GM19025 (cell line): Measurements from ENCODE around the gene COBLL1.

Source experiments
- ATAC-seq: cut with Tn5 transposase; IDR thresholded peaks from one replicate; pipeline ENCODE4 v1.9.1; 2021; ENCODE audit warnings: mild to moderate bottlenecking, low read depth, moderate library complexity; ENCODE audit not compliant: unreplicated experiment

Gene COBLL1

DNA sequence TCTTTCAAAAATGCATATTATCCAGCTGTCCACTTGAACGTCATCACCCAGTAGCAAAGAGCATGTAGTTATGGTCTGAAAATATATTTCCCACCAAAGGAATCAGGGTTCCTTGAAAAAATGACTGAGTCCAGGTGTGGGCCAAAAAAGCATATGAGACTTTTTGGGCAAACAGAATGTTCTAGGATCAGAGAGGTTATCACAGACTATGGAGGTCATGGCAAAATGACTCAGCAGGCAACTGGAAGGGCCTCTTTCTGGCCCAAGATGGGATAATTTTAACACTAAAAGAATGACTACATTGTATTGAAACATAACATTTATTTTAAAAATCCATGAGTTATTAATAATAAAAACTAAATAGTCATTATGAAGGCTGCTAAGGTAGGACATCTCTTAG is 77.1 kb downstream of the COBLL1 start:
- ATAC-seq, result no peak

DNA sequence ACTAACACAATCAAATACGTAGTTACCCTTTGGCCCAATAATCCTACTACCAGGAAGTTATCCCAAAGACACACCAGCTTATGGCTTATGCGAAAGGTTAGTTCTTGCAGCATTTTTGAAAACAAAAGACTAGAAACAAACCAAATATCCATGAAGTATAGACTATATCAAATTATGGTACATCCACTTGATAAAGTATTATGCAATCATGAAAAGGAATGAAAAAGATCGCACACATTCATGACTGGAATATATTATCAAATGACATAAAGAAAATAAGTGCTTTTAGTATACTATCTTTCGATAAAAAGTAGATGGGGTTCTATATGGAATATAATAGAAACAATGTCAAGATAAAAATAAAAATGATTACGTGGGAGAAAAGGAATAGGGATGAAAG is 78.2 kb downstream of the COBLL1 start:
- ATAC-seq, result no peak

DNA sequence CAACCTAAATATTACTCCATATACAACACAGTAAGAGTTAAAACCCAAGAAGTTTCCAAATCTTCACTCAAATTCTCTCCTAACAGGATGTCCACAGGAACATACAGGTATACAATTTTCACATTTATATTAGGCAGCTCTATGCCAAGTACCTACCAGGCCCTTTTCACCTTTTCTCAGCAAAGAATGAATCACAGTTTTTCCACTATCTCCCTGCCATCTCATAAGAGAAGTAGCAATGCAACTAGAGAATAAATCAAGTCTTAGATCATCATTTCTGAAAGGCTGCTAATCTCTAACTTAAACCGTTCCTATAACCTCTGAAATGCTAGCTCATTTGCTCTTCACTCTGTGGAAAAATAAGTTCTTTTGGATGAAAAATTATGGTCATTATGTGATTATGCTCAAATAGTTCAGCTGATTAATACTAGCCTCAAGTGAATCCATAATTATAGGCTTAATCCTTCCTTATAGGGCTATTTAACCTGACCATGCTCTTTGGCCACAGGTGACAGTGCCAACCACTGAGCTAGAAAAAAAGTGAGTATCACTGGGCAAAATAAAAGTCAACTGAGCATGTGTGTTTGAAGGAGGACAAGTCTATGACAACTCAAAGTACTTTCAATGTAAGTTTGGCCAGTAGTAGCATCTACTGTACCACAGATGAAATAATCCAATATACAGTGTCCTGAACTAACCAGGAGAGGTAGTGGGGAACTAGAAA is 79.7 kb downstream of the COBLL1 start:
- ATAC-seq, result no peak

DNA sequence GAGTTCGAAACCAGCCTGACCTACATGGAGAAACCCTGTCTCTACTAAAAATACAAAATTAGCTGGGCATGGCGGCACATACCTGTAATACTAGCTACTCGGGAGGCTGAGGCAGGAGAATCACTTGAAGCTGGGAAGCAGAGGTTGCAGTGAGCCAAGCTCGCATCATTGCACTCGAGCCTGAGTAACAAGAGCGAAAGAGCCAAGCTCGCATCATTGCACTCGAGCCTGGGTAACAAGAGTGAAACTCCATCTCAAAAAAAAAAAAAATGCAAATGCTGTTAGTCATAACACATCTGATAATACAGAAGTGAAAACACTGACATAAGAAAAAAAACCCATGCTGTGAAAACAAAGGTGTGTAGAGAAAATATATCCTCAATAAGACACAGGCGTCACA is 80.4 kb downstream of the COBLL1 start:
- ATAC-seq, result peak; percentile 99

DNA sequence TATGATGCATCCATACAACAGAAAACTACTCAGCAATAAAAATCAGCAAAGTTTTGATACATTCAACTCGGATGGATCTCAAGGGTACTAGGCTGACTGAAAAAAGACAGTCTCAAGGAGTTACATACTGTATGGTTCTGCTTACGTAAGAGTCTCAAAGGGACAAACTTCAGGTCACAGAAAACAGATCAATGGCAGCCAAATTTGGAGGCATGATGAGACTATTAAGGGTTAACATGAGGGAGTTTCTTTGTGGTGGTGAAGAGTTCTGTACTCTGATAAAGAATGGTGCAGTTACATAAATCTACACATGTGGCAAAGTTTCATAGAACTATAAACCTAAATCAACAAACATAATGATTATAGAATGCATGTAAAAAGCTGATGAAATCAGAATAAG is 81.4 kb downstream of the COBLL1 start:
- no peak for ATAC-seq

DNA sequence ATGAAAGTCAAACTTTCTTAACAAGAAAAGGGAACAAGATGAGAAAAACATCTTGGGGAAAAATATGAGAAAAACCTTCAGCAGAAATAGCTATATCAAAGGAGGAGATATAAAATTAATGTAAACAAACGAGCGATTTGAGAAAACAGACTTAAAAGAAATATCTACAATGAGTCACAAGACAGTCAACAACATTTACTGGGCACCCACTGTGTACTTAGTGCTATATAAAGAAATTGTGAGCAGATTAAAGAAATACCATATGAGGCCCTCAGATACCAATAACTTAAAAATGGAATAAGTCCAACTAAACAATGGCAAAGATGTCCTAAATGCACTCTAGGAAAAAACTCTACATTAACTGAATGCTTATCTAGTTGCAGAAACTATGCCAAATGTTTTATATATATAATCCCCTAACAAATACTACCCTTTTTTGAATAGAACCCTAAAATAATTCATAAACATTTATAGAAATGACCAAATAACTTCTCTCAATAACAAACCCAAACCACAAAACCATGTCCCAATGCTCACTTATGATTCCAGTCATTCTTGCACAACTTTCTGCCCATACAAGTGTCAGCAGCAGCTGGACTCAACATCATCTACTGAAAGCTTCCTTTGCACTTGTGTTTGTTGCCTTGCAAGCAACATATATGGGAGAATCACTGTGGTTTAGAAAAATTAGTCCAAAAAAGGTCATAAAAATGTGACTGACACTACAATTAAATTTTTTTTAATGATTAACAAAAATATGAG is 83.5 kb downstream of the COBLL1 start:
- ATAC-seq, result no peak

DNA sequence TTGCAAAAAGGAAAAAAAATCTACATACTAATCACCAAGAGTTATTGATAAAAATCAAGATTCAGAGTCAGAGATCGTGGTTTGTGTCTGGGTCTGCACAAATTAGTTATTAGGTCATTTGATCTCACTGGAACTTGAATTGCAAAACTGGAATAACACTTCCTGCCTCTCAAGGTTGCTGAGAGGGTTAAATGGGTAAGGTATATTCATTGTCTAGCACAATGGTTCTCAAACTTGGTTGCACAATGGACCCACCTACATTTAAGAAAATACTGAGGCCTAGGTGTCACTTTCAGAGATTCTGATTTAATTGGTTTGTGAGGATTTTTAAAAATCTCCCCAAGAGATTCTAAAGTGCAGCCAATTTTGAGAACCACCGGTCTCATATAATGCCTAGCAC is 84.8 kb downstream of the COBLL1 start:
- no peak for ATAC-seq

DNA sequence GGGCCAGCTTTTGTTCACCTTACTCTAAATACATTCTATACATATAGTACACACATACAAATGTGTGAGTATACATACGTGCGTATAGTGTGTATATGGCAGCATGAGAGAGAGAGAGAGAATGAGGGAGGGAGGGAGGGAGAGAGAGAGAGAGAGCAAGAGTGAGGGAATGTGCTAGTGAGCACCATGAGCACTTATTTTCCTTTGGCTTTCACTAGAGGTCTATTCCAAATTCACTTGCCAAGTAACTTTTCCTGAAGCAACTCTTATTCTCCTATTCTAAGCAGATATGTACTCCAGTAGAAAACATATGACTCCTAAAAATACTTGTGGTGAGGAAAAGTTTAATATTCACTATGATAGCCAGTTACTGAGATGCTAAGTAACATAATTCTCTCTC is 85.7 kb downstream of the COBLL1 start:
- ATAC-seq, result no peak

DNA sequence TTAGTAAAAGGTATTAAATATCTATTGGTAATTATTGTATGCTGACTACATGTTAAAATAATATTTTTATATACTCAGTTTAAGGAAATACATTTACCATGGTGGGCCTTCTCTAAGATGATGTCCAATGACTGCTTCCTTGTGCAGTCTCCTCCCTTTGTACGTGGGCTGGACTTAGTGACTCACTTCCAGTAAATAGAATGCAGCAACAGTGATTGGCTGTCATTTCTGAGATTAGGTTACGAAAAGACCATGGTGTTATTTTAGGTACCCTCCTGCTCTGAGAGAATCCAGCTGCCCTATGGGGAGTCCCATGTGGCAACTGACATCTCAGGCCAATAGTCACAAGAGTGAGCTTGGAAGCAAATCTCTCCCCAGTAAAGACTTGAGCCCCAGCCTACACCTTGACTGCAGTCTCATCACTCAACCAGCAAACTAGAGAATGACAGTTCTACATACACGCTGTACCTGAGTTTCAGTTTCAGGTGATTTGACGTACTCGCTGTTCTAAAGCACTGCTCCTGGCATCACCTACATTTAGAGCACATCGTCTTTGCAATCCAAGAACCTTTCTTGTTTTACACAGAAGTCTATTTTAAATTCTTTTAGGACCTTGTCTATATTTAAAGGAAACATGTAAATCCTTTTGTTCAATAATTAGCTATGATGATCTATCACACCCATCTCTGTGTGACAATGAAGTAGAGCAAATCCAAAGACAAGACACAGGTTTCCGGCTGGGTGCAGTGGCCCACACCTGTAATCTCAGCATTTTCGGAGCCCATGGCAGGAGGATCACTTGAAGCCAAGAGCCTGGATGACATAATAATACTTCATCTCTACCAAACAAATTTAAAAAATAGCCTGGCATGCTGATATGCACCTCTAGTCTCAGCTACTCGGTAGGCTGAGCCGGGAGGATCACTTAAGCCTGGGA is 87.2 kb downstream of the COBLL1 start:
- no peak for ATAC-seq

DNA sequence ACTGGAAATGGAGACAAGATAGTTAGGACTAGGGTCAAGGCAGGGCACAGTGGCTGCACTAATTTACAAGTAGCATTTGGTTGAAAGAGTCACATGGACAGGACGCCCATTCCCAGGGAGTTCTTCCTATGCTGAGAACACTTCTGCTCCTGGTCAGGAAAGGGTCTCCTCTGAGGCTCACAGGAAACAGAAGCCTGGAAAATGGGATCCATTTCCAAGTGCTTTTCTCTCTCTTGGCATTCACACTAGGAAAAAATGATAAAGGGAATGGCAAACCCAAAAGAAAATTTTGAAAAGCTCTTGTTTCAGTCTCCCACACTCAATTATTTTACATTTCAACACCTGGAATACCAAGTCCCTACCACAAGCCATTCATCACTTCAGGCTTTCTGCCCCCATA is 88.7 kb downstream of the COBLL1 start:
- ATAC-seq, result no peak

DNA sequence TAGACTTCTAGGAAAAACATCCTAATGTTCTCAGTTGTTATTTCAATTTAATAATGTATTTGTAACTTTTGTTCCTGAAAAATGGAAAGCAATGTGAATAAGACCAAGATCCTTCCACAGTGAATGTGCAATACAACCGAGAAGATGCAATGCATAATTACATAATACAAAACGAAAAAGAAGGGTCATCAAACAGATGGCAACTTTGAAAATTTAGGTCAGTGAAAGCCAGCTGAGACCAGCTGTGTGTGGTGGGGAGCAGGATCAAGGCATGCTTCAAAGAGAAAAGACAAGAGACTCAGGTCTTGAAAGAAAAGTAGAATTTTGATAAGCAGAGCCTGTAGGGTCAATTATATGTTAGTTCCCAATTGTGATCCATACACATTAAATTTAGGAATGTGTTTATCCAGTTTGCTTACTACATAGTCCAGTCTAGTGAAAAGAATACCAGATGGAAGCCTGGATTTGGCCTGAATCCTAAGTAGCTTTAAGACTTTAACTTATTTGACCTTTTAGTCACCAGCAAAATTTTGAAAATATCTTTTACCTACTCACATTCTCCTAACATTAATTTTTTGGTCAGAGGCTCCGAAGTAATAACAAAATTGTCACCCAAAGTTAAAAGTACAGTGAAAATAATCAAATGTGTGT is 93.7 kb downstream of the COBLL1 start:
- no peak for ATAC-seq

DNA sequence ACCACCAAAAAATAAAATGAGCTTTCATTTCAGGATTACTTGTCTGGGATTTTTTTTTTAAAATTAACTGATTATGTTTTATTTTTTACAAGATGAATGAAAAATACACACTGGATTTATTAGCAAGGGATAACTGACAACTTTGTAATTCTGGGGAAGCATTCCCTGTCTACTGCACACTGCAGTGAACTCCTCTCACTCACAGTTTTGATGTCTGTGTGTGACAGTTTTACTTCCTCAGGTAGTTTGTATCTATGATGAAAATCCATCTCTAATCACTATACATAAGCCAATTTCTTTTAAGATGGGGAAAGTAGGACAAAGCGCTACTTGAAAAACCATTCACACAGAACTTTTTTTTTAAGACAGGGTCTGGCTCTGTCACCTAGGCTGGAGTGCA is 94.5 kb downstream of the COBLL1 start:
- no peak for ATAC-seq

DNA sequence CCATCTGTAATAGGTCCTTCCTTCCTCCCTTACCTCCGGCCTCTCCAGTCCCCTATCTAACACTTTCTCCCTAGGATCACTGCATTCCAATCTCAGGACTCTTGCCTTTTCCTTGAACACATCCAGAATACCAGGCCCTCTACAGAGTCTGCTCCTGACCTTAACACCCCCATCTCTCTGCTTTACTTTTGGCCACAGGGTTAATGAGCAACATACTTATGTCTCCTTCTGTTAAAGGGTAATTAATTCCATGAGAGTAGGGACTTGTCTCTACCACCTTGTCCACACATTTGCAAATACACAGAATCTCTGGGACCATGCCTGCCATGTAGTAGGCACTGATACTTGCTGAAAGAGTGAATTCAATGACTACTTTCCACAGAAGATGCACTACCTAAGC is 94.9 kb downstream of the COBLL1 start:
- ATAC-seq, result no peak

DNA sequence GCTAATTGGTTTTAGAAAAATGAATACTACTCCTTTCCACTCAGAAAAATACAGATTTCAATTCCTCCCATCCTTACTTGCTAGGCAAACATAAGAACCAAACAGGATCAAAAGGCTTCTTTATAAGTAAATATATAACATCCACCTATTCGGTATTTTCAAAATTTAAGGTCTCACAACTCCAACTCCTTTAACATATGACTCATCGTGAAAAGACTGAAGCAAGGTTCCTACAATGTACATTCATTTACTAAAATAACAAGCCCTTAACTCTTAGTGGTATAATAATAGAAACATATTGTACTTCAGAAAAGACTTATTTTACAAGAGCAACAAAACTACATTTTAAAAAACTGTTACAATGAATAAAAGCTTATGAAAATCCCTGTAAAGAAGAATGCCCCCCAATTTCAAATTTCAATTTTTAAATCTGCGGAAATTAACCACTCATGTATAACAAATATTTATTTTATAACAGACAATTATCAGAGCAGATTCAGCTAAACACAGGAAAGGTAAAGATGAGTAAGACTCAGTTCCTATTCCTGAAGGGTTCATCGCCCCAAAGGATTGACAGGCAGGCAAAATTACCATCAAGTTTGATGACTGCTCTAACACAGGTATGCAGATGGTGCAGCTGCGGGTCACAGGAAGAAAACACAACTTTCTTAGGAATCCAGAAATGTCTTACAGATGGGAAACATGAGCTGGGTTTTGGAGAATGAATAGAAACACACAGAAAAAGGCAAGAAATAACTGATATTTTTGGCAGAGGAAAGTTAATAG is 96.4 kb downstream of the COBLL1 start:
- no peak for ATAC-seq

DNA sequence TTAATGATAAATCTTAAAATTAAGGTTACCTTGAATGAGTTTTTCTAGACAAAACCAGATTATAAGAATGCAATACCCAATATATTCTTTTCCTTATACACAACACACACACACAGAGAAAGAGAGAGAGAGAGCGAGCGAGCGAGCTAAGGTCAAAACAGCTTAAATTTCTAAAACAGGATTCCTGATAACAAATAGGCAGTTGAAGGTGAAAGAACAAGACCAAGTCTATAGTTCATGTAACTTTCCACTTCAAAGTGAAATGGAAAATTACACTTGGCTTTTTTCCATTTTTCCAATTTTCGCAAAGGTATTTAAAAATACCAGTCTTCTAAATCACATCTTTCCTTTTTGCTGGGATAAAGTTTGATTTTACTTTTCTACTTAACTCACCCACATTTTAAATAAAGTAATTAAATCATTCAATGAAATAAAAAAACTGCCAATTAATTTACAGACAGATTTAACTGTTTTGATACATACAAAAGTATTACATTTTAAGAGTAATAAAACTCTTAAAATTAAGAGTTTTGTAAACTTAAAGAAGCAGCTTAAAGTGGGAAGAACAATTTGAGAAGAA is 98.8 kb downstream of the COBLL1 start:
- no peak for ATAC-seq

DNA sequence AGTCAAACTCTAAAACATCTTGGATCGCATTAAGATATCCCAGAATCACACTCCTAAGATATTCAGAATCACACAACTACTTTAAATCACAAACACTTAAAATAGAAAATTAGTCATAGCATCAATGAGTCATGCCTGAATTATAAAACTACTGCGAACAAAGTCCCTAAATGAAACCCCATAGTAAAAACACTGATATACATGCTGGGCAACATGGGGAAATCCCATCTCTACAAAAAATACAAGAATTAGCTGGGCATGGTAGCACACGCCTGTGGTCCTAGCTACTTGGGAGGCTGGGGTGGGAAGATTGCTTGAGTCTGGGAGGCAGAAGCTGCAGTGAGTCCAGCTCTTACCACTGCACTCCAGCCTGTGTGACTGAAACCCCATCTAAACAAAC is 101.7 kb downstream of the COBLL1 start:
- ATAC-seq, result no peak

DNA sequence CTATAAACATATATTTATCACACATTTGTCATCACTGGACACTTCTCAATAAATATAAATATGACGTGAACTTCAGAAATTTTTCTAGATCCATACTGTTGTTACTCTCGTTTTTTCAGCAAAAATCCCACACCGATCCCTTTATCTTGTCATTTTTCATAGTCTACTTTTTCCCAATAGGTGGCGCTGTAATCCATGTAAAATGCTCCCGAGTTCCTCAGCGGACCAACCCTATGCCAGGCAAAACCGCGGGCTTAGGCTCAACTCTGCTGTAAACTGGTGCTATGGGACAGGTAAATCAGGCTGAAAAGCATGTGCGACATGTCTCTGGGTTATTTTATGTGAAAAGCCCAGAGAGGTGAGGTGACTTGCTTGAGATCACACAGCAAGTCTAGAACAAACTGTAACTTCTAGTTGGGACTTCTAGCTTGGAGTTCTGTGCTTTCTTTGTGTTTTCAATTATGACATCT is 104.0 kb downstream of the COBLL1 start:
- ATAC-seq, result no peak

DNA sequence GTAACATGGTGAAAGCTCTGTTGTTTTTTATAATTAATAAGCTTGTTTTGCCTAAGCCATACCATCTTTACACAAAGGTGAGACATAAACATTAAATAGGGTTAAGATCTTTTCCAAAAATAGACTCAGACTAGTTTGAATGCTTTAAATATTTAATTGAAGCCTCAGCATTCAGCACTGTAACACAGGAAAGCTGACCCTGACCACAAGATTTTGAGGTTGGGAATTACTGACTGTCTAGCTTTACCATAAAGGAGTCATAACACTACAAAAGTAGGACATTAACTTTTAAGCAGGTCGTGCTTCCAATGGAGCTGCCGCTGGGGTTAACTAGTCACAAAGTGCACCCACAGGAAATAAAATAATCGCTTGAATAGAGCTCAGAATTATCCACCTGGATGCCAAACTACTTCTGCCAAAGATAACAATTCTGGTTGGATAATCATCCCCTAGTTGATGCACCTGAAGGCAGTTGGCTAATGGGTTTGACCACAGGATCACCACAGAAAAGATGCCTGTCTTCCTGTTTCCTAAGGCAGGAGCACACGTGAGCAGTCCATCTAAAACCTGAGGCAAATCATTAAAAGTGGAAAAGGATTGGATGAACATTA is 106.2 kb downstream of the COBLL1 start:
- ATAC-seq, result no peak

DNA sequence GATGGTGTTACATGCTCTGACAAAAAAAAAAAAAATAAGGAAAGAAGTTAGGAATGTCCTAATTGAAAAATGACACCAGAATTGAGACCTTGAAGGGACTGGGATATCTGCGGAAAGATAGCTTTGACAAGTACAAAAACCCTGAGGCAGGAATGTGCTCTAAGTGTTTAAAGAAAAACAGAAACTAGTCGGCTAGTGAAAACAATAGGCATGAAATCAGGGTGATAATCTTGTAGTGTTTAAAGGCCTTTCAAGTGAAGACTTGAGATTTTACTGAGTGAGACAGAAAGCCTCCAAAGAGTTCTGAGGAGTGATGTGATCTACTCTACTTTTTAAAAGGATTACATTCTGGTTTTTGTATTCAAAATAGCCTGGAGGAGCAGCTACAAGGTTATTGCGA is 107.4 kb downstream of the COBLL1 start:
- ATAC-seq, result no peak
